ENCODE data around the gene ZNF638. TPM values are rescaled to one million over a fixed set of nuclear protein-coding genes. Genes with fewer than 3 reads are reported as not detected.

Gene ZNF638
- total and polyA plus RNA-seq, 2 of the 8 experiments (the other 6 are each of a cell fraction or from before 2014, with no cell fraction given), result 45.3 to 143 TPM

GRCh38 chr2:71449343-71449742 is 117.8 kb downstream of the ZNF638 start (continued):
- TF ChIP-seq CHD1 (IDR thresholded peaks at IDR 0.05; ENCODE audit: low read depth, low read length), result no peak
- no peak for TF ChIP-seq PHF8 (conservative IDR thresholded peaks at IDR 0.05; ENCODE audit: low read depth, low read length)
- TF ChIP-seq HDAC2 (IDR thresholded peaks at IDR 0.05; ENCODE audit: borderline replicate concordance in 1 of 2, low read depth in 2 of 2, low read length in 2 of 2), result no peak
- TF ChIP-seq ATF3 (IDR thresholded peaks at IDR 0.05; ENCODE audit: insufficient read depth, low read depth, low read length), result no peak
- no peak for TF ChIP-seq NRF1 (IDR thresholded peaks at IDR 0.05; ENCODE audit: low read depth, low read length)
- no peak for TF ChIP-seq SIRT6 (IDR thresholded peaks at IDR 0.05; ENCODE audit: low read length)

Measured in H1 (cell line).